WTC11 (cell line): Measurements from ENCODE around the gene ATPAF2. TPM values are rescaled to one million over a fixed set of nuclear protein-coding genes. Genes with fewer than 3 reads are reported as not detected.
A peak's percentile ranks its signal among the peaks of the same experiment; 100 is the strongest.

Experiments used
- ATAC-seq: fragments of 200-7000 bp; cut with Tn5 transposase; 2 replicates; pipeline ENCODE4 v1.10.0; 2021; ENCODE audit warnings: mild to moderate bottlenecking, moderate library complexity
- CTCF ChIA-PET: fragments of 300-600 bp; sonication (Branson Sonifier 250); formaldehyde crosslinking; loops from one replicate; lab custom pipeline; 2021; ENCODE audit warnings: antibody characterized with exemption; lab: Charles Lee
- POLR2A ChIA-PET: fragments of 350-600 bp; sonication (Branson Sonifier 250); formaldehyde crosslinking; loops from one replicate; lab custom pipeline; 2021; ENCODE audit warnings: antibody characterized with exemption; lab: Charles Lee
- DNase-seq: peaks from one replicate; pipeline ENCODE4 v3.0.0; 2021; ENCODE audit warnings: low spot score
- H3K27ac Mint-ChIP-seq: 2 replicates; pipeline ENCODE4 v1.8.0; 2021; ENCODE audit warnings: mixed read lengths
- H3K27me3 Mint-ChIP-seq: 2 replicates; pipeline ENCODE4 v1.8.0; 2021; ENCODE audit warnings: low read depth, mild to moderate bottlenecking, moderate library complexity, mixed read lengths
- H3K36me3 Mint-ChIP-seq: 2 replicates; pipeline ENCODE4 v1.8.0; 2021; ENCODE audit warnings: mixed read lengths
- H3K4me1 Mint-ChIP-seq: 2 replicates; pipeline ENCODE4 v1.8.0; 2022; ENCODE audit warnings: mixed read lengths
- H3K4me3 Mint-ChIP-seq: 2 replicates; pipeline ENCODE4 v1.8.0; 2021; ENCODE audit warnings: mild to moderate bottlenecking, moderate library complexity, mixed read lengths
- H3K9me3 Mint-ChIP-seq: 2 replicates; pipeline ENCODE4 v1.8.0; 2021; ENCODE audit warnings: mixed read lengths
- AR ChIP-seq: fragments of 250-450 bp; sonication (Bioruptor Pico); IDR thresholded peaks from 2 replicates; pipeline ENCODE4 v1.9.0; 2021; ENCODE audit warnings: mild to moderate bottlenecking
- ATF1 ChIP-seq: sonication (generic); formaldehyde crosslinking; IDR thresholded peaks from 2 replicates; pipeline ENCODE4 v1.8.1; 2023; ENCODE audit warnings: mild to moderate bottlenecking, moderate library complexity, missing genetic modification reagents
- ATF2 ChIP-seq: sonication (generic); formaldehyde crosslinking; IDR thresholded peaks from 2 replicates; pipeline ENCODE4 v1.8.1; 2022; ENCODE audit warnings: low read depth, missing genetic modification reagents, borderline replicate concordance
- E2F5 ChIP-seq: sonication (generic); formaldehyde crosslinking; IDR thresholded peaks from 2 replicates; pipeline ENCODE4 v1.8.1; 2022; ENCODE audit warnings: mild to moderate bottlenecking, moderate library complexity, missing genetic modification reagents
- EMX1 ChIP-seq: fragments of 250-450 bp; sonication (Bioruptor Pico); IDR thresholded peaks from 2 replicates; pipeline ENCODE4 v1.8.0; 2021; ENCODE audit warnings: mild to moderate bottlenecking
- FOXJ3 ChIP-seq: sonication (generic); formaldehyde crosslinking; IDR thresholded peaks from 2 replicates; pipeline ENCODE4 v1.9.0; 2021; ENCODE audit warnings: missing genetic modification reagents, mild to moderate bottlenecking, borderline replicate concordance
- FOXK1 ChIP-seq: sonication (generic); formaldehyde crosslinking; IDR thresholded peaks from 2 replicates; pipeline ENCODE4 v1.8.0; 2022; ENCODE audit warnings: mild to moderate bottlenecking, moderate library complexity, missing genetic modification reagents
- IRF2 ChIP-seq: sonication (generic); formaldehyde crosslinking; IDR thresholded peaks from 2 replicates; pipeline ENCODE4 v1.8.0; 2022; ENCODE audit warnings: low read depth, missing genetic modification reagents, borderline replicate concordance
- MLX ChIP-seq: sonication (generic); formaldehyde crosslinking; IDR thresholded peaks from 2 replicates; pipeline ENCODE4 v1.8.1; 2023; ENCODE audit warnings: mild to moderate bottlenecking, missing genetic modification reagents, moderate library complexity
- NFYB ChIP-seq: sonication (generic); formaldehyde crosslinking; conservative IDR thresholded peaks from 2 replicates; pipeline ENCODE4 v1.8.0; 2022; ENCODE audit warnings: low read depth, missing genetic modification reagents
- NR2C2 ChIP-seq: sonication (generic); formaldehyde crosslinking; IDR thresholded peaks from 2 replicates; pipeline ENCODE4 v1.8.0; 2022; ENCODE audit warnings: mild to moderate bottlenecking, missing genetic modification reagents
- PRRX2 ChIP-seq: fragments of 250-450 bp; sonication (Bioruptor Pico); IDR thresholded peaks from 2 replicates; pipeline ENCODE4 v1.8.0; 2021; ENCODE audit warnings: mild to moderate bottlenecking
- RELA ChIP-seq: sonication (generic); formaldehyde crosslinking; IDR thresholded peaks from 2 replicates; pipeline ENCODE4 v1.8.1; 2022; ENCODE audit warnings: missing genetic modification reagents, mild to moderate bottlenecking, borderline replicate concordance
- RORB ChIP-seq: fragments of 250-450 bp; sonication (Bioruptor Pico); IDR thresholded peaks from 2 replicates; pipeline ENCODE4 v1.9.0; 2021; ENCODE audit warnings: mild to moderate bottlenecking
- SMAD4 ChIP-seq: sonication (generic); formaldehyde crosslinking; IDR thresholded peaks from 2 replicates; pipeline ENCODE4 v1.8.0; 2022; ENCODE audit warnings: mild to moderate bottlenecking, missing genetic modification reagents
- SP1 ChIP-seq: sonication (generic); formaldehyde crosslinking; conservative IDR thresholded peaks from 2 replicates; pipeline ENCODE4 v1.8.1; 2022; ENCODE audit warnings: missing genetic modification reagents
- STAT6 ChIP-seq: sonication (generic); formaldehyde crosslinking; conservative IDR thresholded peaks from 2 replicates; pipeline ENCODE4 v1.8.1; 2023; ENCODE audit warnings: mild to moderate bottlenecking, low read depth, missing genetic modification reagents, moderate library complexity
- TCF7 ChIP-seq: sonication (generic); formaldehyde crosslinking; IDR thresholded peaks from 2 replicates; pipeline ENCODE4 v1.8.0; 2022; ENCODE audit warnings: mild to moderate bottlenecking, low read depth, missing genetic modification reagents, moderate library complexity
- ZMAT4 ChIP-seq: fragments of 250-450 bp; sonication (Bioruptor Pico); IDR thresholded peaks from 2 replicates; pipeline ENCODE4 v1.9.0; 2021; ENCODE audit warnings: mild to moderate bottlenecking
- ZNF121 ChIP-seq: sonication (generic); formaldehyde crosslinking; IDR thresholded peaks from 2 replicates; pipeline ENCODE4 v1.8.0; 2023; ENCODE audit warnings: missing genetic modification reagents
- total RNA-seq: library from RNA; stranded (reverse); gene quantifications from 3 replicates; pipeline ENCODE4 v1.2.3, GENCODE V29; 2021

The ATPAF2 gene
- total RNA-seq, 1 experiment from 2014 or later: 33.5 TPM

GRCh38 chr17:18070861-18071340 lies 31.9 kb upstream of the ATPAF2 start:
- POLR2A ChIA-PET: no interaction called here
- Mint-ChIP-seq H3K4me3 (no peak overlapping the region), H3K27ac (no peak overlapping the region), H3K27me3 (peaks cover 1% of the 10 kb centered on the region; the same call in 1 of the 2 replicates), H3K4me1 (peaks cover 5% of the 10 kb centered on the region), H3K9me3 (no peaks in the 10 kb centered on the region), H3K36me3 (no peaks in the 10 kb centered on the region)
- DNase-seq (no peak), ATAC-seq (no peak; the same call in none of the 2 replicates)
- CTCF ChIA-PET: interaction anchor here (0.6 to 0.7 kb wide), 2 partner anchors 39 to 70 kb away, joined by 3 read pairs; no protein-coding TSS in a partner anchor
- TF ChIP-seq ZMAT4 (CRISPR knock-in tag): no peak
- TF ChIP-seq RELA: no peak
- no peak for TF ChIP-seq RORB (CRISPR knock-in tag)
- no peak for TF ChIP-seq SP1 (CRISPR knock-in tag)
- no peak for TF ChIP-seq E2F5
- no peak for TF ChIP-seq FOXK1
- TF ChIP-seq TCF7: no peak
- no peak for TF ChIP-seq IRF2
- TF ChIP-seq ATF2 (CRISPR knock-in tag): no peak
- TF ChIP-seq AR: no peak
- no peak for TF ChIP-seq FOXJ3 (CRISPR knock-in tag)
- TF ChIP-seq NFYB: no peak
- TF ChIP-seq ATF1: no peak
- no peak for TF ChIP-seq PRRX2
- no peak for TF ChIP-seq EMX1 (CRISPR knock-in tag)
- no peak for TF ChIP-seq SMAD4 (CRISPR knock-in tag)
- no peak for TF ChIP-seq STAT6
- TF ChIP-seq NR2C2 (CRISPR knock-in tag): no peak

DNA sequence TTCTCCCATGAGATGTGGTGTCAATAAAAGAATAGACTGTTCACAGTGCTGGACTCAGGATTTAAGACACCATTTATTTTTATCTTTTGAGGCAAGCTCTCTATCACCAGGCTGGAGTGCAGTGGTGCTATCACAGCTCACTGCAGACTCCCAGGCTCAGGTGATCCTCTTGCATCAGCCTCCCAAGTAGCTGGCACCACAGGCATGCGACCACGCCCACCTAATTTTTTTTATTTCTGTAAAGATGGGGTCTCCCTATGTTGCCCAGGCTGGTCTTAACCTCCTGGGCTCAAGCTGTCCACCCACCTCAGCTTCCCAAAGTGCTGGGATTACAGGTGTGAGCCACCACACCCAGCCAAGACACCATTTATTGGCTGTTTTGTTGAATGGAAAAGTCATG lies 30.1 kb upstream of the ATPAF2 start:
- H3K27me3 Mint-ChIP-seq: no peaks in the 10 kb centered on the region
- POLR2A ChIA-PET: no interaction called here
- H3K4me3 Mint-ChIP-seq: no peak overlapping the region
- H3K4me1 Mint-ChIP-seq: peaks cover 5% of the 10 kb centered on the region
- peaks cover 8% of the 10 kb centered on the region for H3K36me3 Mint-ChIP-seq
- no peaks in the 10 kb centered on the region for H3K9me3 Mint-ChIP-seq
- no peak for DNase-seq
- H3K27ac Mint-ChIP-seq: no peak overlapping the region
- CTCF ChIA-PET: no interaction called here
- no peak for ATAC-seq
- no peak for TF ChIP-seq MLX
- TF ChIP-seq ZNF121 (CRISPR knock-in tag): 0 out of 2 replicates have a peak, but pooled peaks have one; percentile 26
